GM12801 (cell line): Measurements from ENCODE around the gene MAP3K7CL.

Experiments used
- TF ChIP-seq, protein P1 (sequence below): IDR thresholded peaks from one replicate; pipeline ENCODE4 v1.5.1; 2011; ENCODE audit warnings: control low read depth; ENCODE audit not compliant: insufficient read length; ENCODE audit errors: extremely low read depth

The MAP3K7CL gene

DNA sequence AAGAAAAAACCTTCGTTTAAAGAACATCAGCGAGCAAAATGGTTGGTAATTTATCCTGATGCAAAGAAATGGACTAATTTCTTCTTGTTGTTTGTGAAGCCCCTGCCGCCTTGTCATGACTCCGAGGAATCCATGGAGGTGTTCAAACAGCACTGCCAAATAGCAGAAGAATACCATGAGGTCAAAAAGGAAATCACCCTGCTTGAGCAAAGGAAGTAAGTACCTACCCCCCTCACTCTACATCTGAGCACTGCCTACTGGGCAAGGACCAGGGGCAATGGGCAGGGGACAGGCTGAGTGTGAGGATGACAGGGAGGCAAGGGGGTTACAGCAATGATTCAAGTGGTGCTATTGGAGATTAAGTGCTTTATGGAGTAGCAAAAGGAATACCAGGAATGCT, 29.4 kb downstream of the MAP3K7CL start:
- TF ChIP-seq, protein P1, sequence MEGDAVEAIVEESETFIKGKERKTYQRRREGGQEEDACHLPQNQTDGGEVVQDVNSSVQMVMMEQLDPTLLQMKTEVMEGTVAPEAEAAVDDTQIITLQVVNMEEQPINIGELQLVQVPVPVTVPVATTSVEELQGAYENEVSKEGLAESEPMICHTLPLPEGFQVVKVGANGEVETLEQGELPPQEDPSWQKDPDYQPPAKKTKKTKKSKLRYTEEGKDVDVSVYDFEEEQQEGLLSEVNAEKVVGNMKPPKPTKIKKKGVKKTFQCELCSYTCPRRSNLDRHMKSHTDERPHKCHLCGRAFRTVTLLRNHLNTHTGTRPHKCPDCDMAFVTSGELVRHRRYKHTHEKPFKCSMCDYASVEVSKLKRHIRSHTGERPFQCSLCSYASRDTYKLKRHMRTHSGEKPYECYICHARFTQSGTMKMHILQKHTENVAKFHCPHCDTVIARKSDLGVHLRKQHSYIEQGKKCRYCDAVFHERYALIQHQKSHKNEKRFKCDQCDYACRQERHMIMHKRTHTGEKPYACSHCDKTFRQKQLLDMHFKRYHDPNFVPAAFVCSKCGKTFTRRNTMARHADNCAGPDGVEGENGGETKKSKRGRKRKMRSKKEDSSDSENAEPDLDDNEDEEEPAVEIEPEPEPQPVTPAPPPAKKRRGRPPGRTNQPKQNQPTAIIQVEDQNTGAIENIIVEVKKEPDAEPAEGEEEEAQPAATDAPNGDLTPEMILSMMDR: no peak

DNA sequence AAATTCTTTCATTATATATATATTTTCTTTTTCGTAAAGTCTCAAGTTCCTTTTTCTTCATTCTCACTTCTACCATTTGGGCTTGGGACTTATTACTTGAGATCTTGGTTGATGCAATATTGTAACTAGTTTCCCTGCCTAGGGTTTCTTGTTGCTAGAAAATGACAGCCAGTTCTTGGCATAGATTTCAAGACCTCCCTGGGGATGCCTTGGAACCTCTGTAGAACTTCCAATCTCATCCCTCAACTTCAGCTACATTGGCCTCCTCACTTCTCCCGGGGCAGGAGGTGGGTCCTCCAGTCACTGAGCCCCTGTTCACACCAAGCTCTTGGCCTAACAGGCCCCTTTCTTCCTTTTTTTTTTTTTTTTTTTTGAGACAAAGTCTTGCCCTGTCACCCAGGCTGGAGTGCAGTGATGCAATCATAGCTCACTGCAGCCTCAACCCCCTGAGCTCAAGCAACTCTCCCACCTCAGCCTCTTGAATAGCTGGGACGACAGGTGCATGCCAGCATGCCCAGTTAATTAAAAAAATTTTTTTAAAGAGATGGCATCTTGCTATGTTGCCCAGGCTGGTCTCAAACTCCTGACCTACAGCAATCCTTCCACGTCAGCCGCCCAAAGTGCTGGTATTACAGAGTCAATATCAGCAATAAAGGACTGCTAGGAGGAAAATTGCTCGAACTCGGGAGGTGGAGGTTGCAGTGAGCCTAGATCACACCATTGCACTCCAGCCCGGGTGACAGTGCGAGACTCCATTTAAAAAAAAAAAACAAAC, 33.1 kb downstream of the MAP3K7CL start:
- TF ChIP-seq, protein P1: no peak

DNA sequence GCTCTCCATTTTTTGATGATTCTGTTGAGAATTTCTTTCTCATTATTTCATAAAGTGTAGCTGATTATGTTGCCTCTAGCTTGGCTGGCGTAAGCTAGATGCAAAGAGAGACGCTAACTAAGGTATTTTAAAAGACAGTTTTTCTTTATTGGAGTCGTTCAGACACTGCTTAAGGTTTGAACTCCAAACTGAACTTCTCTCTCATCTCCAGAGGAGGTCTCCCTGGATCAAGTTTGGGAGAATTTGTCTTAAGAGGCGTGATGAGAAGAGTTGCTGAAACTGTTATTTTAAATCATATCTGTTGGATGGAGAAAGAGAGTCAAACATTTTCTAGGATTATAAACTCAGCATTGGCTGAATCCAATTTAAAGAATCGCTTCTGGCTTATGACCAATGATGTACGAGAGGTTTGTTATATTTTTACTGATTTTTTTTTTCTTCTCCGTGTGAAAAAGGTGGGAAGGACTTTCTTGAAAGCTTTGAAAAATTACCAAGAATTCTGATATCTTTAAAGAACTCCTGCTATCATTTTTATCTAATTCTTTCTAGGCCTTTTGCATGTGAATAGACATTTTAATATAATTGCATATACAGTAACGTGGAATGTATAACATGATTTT, 34.0 kb downstream of the MAP3K7CL start:
- TF ChIP-seq, protein P1: no peak

DNA sequence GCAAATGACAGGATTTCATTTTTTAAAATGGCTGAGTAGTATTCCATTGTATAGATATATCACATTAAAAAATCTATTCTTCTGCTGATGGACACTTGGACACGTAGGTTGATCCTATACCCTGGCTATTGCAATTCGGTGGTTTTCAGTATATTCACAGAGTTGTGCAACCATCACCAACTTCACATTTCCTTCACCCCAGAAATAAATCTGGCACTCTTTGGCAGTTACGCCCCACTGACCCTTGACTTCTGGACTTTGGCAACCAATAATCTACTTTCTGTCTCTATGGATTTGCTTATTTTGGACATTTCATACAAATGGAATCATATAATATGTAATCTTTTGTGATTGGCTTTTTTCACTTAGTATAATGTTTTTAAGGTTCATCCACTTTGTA, 35.9 kb downstream of the MAP3K7CL start:
- TF ChIP-seq, protein P1: no peak

DNA sequence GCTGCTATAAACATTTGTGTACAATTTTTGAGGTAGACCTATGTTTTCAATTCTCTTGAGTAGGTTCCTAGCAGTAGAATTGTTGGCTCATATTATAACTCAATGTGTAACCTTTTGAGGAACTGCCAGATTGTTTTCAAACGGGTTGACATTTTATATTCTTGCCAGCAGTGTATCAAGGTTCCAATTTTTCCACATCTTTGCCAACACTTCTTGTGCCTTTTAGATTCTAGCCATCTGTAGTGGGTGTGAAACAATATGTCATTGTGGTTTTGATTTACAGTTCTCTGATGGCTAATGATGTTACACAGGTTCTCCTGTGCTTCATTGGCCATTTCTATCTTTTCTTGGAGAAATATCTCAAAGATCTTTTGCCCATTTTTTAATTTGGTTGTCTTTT, 36.4 kb downstream of the MAP3K7CL start:
- TF ChIP-seq, protein P1: no peak

DNA sequence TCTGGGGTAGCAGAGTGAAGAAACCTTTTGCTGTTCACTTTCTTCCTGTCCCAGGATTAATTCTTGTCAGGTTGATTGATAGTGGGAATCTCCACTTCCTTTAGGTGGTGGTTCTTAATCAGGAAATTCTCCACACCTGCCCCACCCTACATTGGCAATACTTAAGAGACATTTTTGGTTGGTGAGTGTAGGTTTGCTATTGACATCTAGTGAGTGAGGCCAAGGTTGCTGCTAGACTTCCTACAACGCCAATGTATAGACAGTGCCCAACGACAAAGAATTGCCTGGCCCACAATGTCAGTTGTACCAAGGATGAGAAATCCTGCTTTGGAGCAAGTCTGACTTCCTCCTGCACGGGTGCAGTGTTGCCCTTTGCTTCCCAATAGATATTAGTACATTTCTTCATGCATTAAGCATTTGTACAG, 38.5 kb downstream of the MAP3K7CL start:
- TF ChIP-seq, protein P1: no peak

DNA sequence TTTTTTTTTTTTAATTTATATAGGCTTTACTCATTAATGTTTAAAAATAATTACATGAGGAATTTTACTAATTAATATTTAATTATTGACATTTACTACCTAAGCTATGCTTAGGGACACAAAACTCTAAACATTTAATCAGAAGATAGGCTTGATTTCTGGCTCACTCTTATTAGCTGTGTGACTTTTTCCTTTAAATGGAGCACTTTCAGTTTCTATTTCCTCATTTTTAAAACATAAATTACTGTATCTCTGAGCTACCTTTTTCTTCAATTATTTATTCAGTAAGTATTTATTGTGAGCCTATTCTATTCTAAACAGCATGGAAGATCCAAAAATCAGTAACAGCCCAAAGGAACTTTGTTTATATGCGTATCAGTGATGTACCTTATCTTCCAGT, 40.5 kb downstream of the MAP3K7CL start:
- TF ChIP-seq, protein P1: no peak
